ENCODE measurements around the gene TOM1L2.

The TOM1L2 gene

DNA sequence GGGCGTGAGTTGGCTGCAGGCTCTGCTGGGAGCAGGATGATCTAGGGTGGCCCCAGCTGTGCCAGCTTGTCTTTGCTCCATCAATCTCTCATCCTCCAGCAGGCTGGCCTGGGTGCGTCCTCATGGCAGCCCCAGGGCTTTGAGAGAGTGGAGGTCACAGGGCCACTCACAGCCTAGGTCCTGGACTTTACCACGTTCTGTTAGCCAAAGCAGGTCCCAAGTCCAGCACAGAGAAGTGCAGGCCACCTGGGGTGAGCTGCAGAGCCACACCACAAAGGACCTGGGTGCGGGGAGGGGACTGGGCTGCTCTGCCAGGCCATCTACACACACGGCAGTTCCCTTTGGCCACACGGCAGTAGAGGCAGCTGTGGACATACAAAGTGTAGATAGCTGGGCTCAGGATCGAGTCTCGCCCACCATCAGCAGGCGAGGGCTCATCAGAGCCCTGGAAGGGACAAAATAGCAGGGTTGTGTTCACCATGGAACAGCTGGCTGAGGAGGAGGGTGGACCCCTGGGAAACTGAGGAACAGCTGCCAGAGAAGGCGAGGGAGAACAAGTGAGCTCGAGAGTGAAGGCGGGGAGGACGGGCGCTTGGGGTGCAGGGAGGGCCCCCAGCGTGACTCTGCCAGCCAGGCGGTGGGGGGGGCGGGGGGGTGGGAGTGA lies 165.5 kb downstream of the TOM1L2 start:
- Histone ChIP-seq H3K27ac (ENCODE audit: low read depth, low read length) (no peak overlapping the region), H3K27me3 (ENCODE audit: insufficient read depth, low read length) (peaks cover 26% of the 10 kb centered on the region), H3K36me3 (ENCODE audit: insufficient read depth, low read length) (no peaks in the 10 kb centered on the region), H3K4me3 (ENCODE audit: low read length) (no peak overlapping the region), H3K4me1 (ENCODE audit: insufficient read depth, low read length) (peaks cover 12% of the 10 kb centered on the region), H3K9ac (ENCODE audit: low read depth, low read length) (no peak overlapping the region), H3K9me3 (ENCODE audit: insufficient read depth, low read depth, low read length) (no peaks in the 10 kb centered on the region)
- 87% methylated on average over 12 of the region's 17 CpGs for WGBS

DNA sequence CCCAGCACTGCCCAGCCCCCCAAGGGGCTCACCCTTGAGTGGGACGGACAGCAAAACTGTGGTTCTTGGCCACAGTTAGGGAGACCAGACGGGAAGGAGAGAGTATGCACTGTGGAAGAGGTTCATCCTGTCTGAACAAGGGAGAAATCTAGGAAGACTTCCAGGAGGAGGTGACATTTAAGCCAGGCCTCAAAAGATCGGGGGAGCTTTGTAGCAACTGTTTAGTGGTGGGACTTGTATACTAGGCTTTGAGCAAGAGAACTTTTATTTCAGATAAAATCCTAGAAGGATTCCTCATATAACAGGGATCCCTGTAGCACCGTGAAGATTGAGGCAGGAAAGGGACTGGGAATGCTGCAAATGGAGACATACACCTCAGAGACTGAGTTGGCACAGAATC lies 166.2 kb downstream of the TOM1L2 start:
- H3K27me3 ChIP-seq (ENCODE audit: insufficient read depth, low read length), result peaks cover 24% of the 10 kb centered on the region
- no peak overlapping the region; the same call in 1 of the 2 replicates for H3K9ac ChIP-seq (ENCODE audit: low read depth, low read length)
- no peaks in the 10 kb centered on the region for H3K9me3 ChIP-seq (ENCODE audit: insufficient read depth, low read depth, low read length)
- no peak overlapping the region for H3K4me3 ChIP-seq (ENCODE audit: low read length)
- H3K4me1 ChIP-seq (ENCODE audit: insufficient read depth, low read length), result peaks cover 7% of the 10 kb centered on the region; the same call in 1 of the 2 replicates
- WGBS, result 85% methylated on average over 4 of the region's 4 CpGs
- H3K36me3 ChIP-seq (ENCODE audit: insufficient read depth, low read length), result no peaks in the 10 kb centered on the region
- H3K27ac ChIP-seq (ENCODE audit: low read depth, low read length), result no peak overlapping the region

DNA sequence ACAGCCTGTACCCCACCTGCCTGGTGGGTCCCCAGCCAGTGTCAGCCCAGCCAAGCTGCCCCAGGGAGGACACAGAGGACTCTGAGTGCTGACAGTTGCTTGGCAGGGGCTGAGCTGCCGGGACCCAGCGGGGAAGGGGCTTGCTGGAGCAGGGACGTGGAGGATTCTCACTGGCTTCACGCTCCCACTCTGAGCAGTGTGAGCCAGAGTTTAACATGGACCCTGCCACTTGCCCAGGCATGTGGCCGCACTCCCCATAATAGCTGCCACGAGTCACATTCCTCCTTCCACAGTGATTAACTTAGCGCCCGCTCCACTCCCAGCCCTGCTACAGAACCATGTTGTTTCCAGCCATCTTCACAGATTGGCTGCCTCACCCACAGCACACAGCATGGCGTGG lies 166.6 kb downstream of the TOM1L2 start:
- Histone ChIP-seq H3K4me1 (ENCODE audit: insufficient read depth, low read length) (peaks cover 2% of the 10 kb centered on the region; the same call in 1 of the 2 replicates), H3K9me3 (ENCODE audit: insufficient read depth, low read depth, low read length) (no peaks in the 10 kb centered on the region), H3K27ac (ENCODE audit: low read depth, low read length) (no peak overlapping the region), H3K4me3 (ENCODE audit: low read length) (no peak overlapping the region), H3K27me3 (ENCODE audit: insufficient read depth, low read length) (peaks cover 20% of the 10 kb centered on the region), H3K9ac (ENCODE audit: low read depth, low read length) (no peak overlapping the region), H3K36me3 (ENCODE audit: insufficient read depth, low read length) (no peaks in the 10 kb centered on the region)
- 84% methylated on average over 9 of the region's 9 CpGs for whole genome bisulfite sequencing

DNA sequence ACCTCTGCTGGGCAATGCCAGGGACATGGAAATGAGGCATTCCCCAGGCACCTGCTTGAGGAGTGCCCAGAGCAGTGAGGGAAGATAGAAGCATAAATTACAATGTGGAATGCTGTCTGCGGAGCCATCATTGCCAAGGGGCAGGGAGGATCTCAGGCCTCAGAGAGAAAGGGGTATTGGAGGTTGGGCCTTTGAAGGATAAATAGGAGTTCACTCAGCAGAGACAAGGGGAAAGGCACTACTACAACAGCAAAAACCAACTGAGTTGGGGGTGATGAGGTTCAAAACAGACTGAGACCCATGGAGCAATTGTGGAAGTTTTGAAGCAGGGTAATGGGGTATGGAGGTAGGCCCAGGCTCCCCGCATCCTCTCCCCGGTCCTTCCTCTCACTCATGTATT lies 168.2 kb downstream of the TOM1L2 start:
- WGBS, result 90% methylated on average over 3 of the region's 3 CpGs
- no peak overlapping the region for H3K27ac ChIP-seq (ENCODE audit: low read depth, low read length)
- H3K9me3 ChIP-seq (ENCODE audit: insufficient read depth, low read depth, low read length), result no peaks in the 10 kb centered on the region
- H3K4me1 ChIP-seq (ENCODE audit: insufficient read depth, low read length), result peaks cover 6% of the 10 kb centered on the region; the same call in 1 of the 2 replicates
- H3K36me3 ChIP-seq (ENCODE audit: insufficient read depth, low read length), result no peaks in the 10 kb centered on the region
- peaks cover 7% of the 10 kb centered on the region for H3K27me3 ChIP-seq (ENCODE audit: insufficient read depth, low read length)
- H3K4me3 ChIP-seq (ENCODE audit: low read length), result no peak overlapping the region
- H3K9ac ChIP-seq (ENCODE audit: low read depth, low read length), result no peak overlapping the region

DNA sequence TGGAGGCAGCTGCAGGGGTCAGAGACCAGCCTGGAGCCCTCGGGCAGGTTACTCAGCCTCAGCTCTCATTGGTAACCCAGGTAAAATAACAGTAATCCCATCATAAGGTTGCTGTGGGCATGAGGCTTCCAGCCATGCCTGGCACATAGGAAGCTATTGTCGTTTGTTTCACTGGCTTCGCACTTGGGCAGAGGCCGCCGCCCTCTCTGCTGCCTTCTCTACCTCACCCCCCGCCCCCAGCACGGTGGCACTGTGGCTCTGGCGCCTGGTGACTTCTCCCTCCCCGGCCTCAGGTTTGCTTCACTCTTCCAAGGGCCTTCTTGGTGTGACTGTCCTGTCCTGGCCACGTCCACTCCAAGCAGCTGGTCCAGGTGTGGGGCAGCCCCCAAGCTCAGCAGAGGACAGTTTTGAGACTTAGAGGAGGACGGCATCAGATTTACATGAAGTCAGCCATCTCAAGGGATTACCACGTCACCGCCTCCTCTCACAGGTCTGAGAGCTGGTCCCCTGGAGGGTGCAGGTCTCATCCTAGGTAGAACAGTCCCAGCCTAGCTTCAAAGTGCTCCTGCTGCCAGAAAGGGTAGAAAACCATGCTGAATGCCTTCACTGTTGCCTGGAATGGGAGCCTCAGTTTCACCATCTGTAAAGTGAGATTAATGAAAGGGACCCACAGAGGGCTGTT lies 170.3 kb downstream of the TOM1L2 start:
- no peak overlapping the region for H3K27ac ChIP-seq (ENCODE audit: low read depth, low read length)
- no peak overlapping the region for H3K9ac ChIP-seq (ENCODE audit: low read depth, low read length)
- 89% methylated on average over 13 of the region's 13 CpGs for WGBS
- peaks cover 6% of the 10 kb centered on the region; the same call in 1 of the 2 replicates for H3K4me1 ChIP-seq (ENCODE audit: insufficient read depth, low read length)
- no peaks in the 10 kb centered on the region for H3K36me3 ChIP-seq (ENCODE audit: insufficient read depth, low read length)
- no peaks in the 10 kb centered on the region for H3K9me3 ChIP-seq (ENCODE audit: insufficient read depth, low read depth, low read length)
- no peaks in the 10 kb centered on the region; the same call in 1 of the 2 replicates for H3K27me3 ChIP-seq (ENCODE audit: insufficient read depth, low read length)
- H3K4me3 ChIP-seq (ENCODE audit: low read length), result no peak overlapping the region

DNA sequence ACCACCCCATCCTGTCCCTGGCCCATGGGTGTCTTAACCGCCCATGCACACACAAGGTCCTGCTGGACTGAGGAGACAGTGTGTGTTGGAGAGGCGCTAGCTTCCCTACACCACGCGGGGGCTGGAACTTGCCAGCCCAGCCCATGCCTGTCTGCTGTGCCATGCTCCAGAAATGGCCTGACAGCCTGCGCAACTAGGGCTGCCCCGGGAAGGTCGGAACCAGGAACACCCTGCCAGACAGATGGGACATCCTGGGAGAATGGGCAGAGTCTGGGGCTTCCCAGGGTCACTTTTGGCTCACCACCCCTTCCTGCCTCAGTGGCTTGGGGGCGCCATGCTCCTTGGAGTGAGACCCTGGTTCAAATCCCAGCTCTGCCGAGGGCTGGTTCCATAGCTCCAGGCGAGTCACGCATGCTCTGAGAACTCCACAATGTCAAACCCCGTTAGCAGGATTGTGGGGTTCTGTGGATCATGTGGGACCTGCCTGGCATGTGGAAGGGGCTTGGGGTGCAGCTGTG lies 171.6 kb downstream of the TOM1L2 start:
- H3K4me3 ChIP-seq (ENCODE audit: low read length), result no peak overlapping the region
- peaks cover 6% of the 10 kb centered on the region; the same call in 1 of the 2 replicates for H3K4me1 ChIP-seq (ENCODE audit: insufficient read depth, low read length)
- H3K9ac ChIP-seq (ENCODE audit: low read depth, low read length), result no peak overlapping the region
- H3K36me3 ChIP-seq (ENCODE audit: insufficient read depth, low read length), result no peaks in the 10 kb centered on the region
- H3K9me3 ChIP-seq (ENCODE audit: insufficient read depth, low read depth, low read length), result no peaks in the 10 kb centered on the region
- H3K27ac ChIP-seq (ENCODE audit: low read depth, low read length), result no peak overlapping the region
- 96% methylated on average over 12 of the region's 12 CpGs for WGBS
- no peaks in the 10 kb centered on the region; the same call in 1 of the 2 replicates for H3K27me3 ChIP-seq (ENCODE audit: insufficient read depth, low read length)

DNA sequence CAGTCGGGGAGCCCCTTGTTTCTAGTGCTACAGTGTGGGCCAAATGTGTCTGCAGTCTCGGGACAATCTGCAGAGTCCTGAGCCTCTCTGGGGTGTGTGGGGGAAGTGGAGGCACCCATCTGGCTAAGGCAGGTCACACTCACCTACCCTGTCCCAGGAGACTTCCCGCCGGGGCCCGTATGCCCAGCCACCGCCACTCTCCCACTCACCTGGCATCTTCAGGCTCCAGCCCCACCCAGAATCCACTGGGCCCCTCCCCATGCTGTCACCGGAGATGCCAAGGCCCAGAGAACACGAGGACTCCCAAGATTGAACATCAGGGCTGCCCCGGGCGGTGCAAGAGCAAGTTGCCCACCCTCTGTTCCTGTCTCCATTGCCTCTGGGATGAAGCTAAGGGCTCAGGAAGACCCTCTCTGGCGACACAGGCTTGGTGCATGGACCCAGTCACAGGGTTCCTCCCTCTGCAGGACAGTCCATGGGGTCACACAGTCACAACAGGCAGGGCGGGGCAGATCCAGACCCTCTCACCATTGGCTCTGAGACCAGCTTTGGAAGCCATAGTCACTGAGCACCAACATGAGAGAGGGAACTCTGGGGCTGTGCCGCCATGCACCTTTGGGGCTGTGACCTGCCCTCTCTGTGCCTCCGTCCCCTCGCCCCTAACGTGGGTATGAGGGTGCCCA lies 173.5 kb downstream of the TOM1L2 start:
- Histone ChIP-seq H3K9ac (ENCODE audit: low read depth, low read length) (no peak overlapping the region), H3K36me3 (ENCODE audit: insufficient read depth, low read length) (no peaks in the 10 kb centered on the region; the same call in 1 of the 2 replicates), H3K4me3 (ENCODE audit: low read length) (no peak overlapping the region), H3K27me3 (ENCODE audit: insufficient read depth, low read length) (peaks cover 4% of the 10 kb centered on the region; the same call in 1 of the 2 replicates), H3K27ac (ENCODE audit: low read depth, low read length) (no peak overlapping the region), H3K4me1 (ENCODE audit: insufficient read depth, low read length) (peaks cover 6% of the 10 kb centered on the region; the same call in 1 of the 2 replicates), H3K9me3 (ENCODE audit: insufficient read depth, low read depth, low read length) (no peaks in the 10 kb centered on the region)
- WGBS, result 90% methylated on average over 16 of the region's 16 CpGs

DNA sequence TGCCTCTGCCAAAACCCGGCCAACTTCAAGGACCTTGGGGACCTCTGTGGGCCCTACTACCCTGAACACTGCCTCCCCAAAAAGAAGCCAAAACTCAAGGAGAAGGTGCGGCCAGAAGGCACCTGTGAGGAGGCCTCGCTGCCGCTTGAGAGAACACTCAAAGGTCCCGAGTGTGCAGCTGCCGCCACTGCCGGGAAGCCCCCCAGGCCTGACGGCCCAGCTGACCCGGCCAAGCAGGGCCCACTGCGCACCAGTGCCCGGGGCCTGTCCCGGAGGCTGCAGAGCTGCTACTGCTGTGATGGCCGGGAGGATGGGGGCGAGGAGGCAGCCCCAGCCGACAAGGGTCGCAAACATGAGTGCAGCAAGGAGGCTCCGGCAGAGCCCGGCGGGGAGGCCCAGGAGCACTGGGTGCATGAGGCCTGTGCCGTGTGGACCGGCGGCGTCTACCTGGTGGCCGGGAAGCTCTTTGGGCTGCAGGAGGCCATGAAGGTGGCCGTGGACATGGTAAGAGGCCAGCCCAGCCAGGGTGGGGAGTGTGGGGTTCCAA lies 174.1 kb downstream of the TOM1L2 start:
- Histone ChIP-seq H3K27me3 (ENCODE audit: insufficient read depth, low read length) (peaks cover 11% of the 10 kb centered on the region; the same call in 1 of the 2 replicates), H3K27ac (ENCODE audit: low read depth, low read length) (no peak overlapping the region), H3K9me3 (ENCODE audit: insufficient read depth, low read depth, low read length) (no peaks in the 10 kb centered on the region), H3K36me3 (ENCODE audit: insufficient read depth, low read length) (no peaks in the 10 kb centered on the region; the same call in 1 of the 2 replicates), H3K9ac (ENCODE audit: low read depth, low read length) (no peak overlapping the region), H3K4me1 (ENCODE audit: insufficient read depth, low read length) (peaks cover 7% of the 10 kb centered on the region; the same call in 1 of the 2 replicates), H3K4me3 (ENCODE audit: low read length) (no peak overlapping the region)
- 94% methylated on average over 25 of the region's 25 CpGs for WGBS

DNA sequence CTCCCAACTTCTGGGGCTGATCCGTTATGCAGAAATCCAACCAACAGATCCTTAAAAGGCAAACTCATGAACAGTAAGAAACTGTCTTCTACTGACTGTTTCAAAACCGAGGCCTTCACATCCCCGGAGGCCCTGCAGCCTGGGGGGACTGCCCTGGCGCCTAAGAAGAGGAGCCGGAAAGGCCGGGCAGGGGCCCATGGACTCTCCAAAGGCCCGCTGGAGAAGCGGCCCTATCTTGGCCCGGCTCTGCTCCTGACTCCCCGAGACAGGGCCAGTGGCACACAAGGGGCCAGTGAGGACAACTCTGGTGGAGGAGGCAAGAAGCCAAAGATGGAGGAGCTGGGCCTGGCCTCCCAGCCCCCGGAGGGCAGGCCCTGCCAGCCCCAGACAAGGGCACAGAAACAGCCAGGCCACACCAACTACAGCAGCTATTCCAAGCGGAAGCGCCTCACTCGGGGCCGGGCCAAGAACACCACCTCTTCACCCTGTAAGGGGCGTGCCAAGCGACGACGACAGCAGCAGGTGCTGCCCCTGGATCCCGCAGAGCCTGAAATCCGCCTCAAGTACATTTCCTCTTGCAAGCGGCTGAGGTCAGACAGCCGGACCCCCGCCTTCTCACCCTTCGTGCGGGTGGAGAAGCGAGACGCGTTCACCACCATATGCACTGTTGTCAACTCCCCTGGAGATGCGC lies 174.9 kb downstream of the TOM1L2 start:
- H3K27me3 ChIP-seq (ENCODE audit: insufficient read depth, low read length), result peaks cover 13% of the 10 kb centered on the region
- no peak overlapping the region for H3K4me3 ChIP-seq (ENCODE audit: low read length)
- H3K27ac ChIP-seq (ENCODE audit: low read depth, low read length), result no peak overlapping the region
- H3K9ac ChIP-seq (ENCODE audit: low read depth, low read length), result no peak overlapping the region
- H3K36me3 ChIP-seq (ENCODE audit: insufficient read depth, low read length), result no peaks in the 10 kb centered on the region; the same call in 1 of the 2 replicates
- no peaks in the 10 kb centered on the region for H3K9me3 ChIP-seq (ENCODE audit: insufficient read depth, low read depth, low read length)
- H3K4me1 ChIP-seq (ENCODE audit: insufficient read depth, low read length), result peaks cover 9% of the 10 kb centered on the region; the same call in 1 of the 2 replicates
- WGBS, result 94% methylated on average over 30 of the region's 30 CpGs

DNA sequence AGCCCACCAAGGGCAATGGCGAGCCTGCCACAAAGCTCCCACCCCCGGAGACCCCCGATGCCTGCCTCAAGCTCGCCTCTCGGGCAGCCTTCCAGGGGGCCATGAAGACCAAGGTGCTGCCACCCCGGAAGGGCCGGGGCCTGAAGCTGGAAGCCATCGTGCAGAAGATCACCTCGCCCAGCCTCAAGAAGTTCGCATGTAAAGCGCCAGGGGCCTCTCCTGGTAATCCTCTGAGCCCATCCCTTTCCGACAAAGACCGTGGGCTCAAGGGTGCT lies 175.5 kb downstream of the TOM1L2 start:
- Histone ChIP-seq H3K9me3 (ENCODE audit: insufficient read depth, low read depth, low read length) (no peaks in the 10 kb centered on the region), H3K9ac (ENCODE audit: low read depth, low read length) (no peak overlapping the region), H3K27me3 (ENCODE audit: insufficient read depth, low read length) (peaks cover 19% of the 10 kb centered on the region), H3K27ac (ENCODE audit: low read depth, low read length) (no peak overlapping the region), H3K36me3 (ENCODE audit: insufficient read depth, low read length) (no peaks in the 10 kb centered on the region; the same call in 1 of the 2 replicates), H3K4me3 (ENCODE audit: low read length) (no peak overlapping the region), H3K4me1 (ENCODE audit: insufficient read depth, low read length) (peaks cover 15% of the 10 kb centered on the region)
- 96% methylated on average over 13 of the region's 13 CpGs for WGBS
